Measurements from ENCODE around the gene PRKAR1A. TPM values are rescaled to one million over a fixed set of nuclear protein-coding genes. Genes with fewer than 3 reads are reported as not detected.

The PRKAR1A gene
- total and polyA plus RNA-seq, 8 donors = 22.6 to 323 (median 80.3) TPM

DNA sequence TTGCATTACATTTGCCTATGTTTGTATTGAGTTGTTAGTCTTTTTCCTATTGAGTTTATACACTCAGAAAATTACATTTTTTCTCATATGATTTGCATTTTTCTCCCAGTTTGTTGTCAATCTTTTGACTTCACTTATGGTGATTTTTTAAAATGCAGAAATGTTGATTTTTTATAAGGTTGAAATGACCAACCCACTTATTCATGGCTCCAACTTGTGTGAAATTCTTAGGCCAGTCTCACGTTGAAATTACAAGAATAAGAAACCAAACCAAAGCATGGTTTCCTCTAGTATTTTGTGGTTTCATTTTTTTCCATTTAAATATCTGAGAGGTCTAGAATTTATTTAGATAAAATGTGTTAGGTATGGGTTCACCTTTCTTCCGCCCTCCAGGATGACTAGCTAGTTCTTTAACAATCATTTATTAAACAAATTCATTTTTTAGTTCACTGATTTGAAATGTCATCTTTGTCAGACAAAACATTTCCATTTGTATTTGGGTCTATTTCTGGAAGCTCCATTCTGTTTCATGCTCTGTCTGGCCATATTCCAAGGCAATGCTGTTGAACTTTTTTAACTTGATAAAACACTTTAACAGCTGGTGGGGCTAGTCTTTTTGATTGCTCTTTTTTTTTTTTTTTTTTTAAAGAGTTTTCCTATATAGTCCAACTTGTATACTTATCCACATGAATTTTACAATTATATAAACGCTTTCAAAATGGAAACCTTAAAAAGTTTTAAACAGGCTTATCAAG, 48.9 kb downstream of the PRKAR1A start:
- WGBS, 5 donors = 53 to 65% (median 62%) methylated on average over 3 of the region's 3 CpGs
- H3K9me3 ChIP-seq = no peaks in the 10 kb centered on the region
- no peaks in the 10 kb centered on the region for H3K36me3 ChIP-seq
- H3K27me3 ChIP-seq = no peaks in the 10 kb centered on the region
- TF ChIP-seq POLR2A (IDR thresholded peaks at IDR 0.05) (no peak), EP300 (IDR thresholded peaks at IDR 0.05) (no peak), POLR2AphosphoS5 (IDR thresholded peaks at IDR 0.05) (no peak)
- TF ChIP-seq, protein P1, sequence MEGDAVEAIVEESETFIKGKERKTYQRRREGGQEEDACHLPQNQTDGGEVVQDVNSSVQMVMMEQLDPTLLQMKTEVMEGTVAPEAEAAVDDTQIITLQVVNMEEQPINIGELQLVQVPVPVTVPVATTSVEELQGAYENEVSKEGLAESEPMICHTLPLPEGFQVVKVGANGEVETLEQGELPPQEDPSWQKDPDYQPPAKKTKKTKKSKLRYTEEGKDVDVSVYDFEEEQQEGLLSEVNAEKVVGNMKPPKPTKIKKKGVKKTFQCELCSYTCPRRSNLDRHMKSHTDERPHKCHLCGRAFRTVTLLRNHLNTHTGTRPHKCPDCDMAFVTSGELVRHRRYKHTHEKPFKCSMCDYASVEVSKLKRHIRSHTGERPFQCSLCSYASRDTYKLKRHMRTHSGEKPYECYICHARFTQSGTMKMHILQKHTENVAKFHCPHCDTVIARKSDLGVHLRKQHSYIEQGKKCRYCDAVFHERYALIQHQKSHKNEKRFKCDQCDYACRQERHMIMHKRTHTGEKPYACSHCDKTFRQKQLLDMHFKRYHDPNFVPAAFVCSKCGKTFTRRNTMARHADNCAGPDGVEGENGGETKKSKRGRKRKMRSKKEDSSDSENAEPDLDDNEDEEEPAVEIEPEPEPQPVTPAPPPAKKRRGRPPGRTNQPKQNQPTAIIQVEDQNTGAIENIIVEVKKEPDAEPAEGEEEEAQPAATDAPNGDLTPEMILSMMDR (IDR thresholded peaks at IDR 0.05) = no peak
- no peak overlapping the region for H3K27ac ChIP-seq
- no peak for DNase-seq
- H3K4me3 ChIP-seq = no peak overlapping the region
- intact Hi-C loops (cut with DNase I; ENCODE audit: low total_unique reads) = no loop called here
- peaks cover 0 to 9% (median 2%) of the 10 kb centered on the region in 4 donors for H3K4me1 ChIP-seq

DNA sequence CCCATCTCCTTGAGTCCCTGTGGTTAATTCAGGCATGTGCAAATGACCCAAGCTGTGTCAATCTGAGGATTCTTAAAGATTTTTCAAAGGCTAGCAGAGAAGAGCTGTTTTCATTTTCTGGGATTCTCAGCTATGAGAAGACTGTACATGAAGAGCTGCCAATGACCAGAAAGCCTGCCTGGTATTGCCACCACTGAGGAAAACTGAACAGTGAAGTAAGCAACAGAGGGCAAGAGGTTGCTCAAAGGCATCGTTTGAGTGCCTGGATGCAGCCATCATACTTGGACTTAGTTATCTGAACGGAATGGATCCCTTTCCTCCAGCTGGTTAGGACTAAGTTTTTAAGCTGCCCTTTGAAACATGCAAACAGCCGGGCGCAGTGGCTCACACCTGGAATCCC, 50.5 kb downstream of the PRKAR1A start:
- H3K4me1 ChIP-seq = peaks cover 0 to 14% (median 5%) of the 10 kb centered on the region in 4 donors
- intact Hi-C loops (cut with DNase I; ENCODE audit: low total_unique reads) = no loop called here
- no peak for DNase-seq
- 81 to 88% (median 83%) methylated on average over 4 of the region's 4 CpGs for WGBS, 5 donors
- H3K9me3 ChIP-seq = no peaks in the 10 kb centered on the region
- no peaks in the 10 kb centered on the region for H3K36me3 ChIP-seq
- no peak overlapping the region for H3K27ac ChIP-seq
- no peak overlapping the region for H3K4me3 ChIP-seq
- no peak for TF ChIP-seq EP300 (IDR thresholded peaks at IDR 0.05)
- TF ChIP-seq POLR2A (IDR thresholded peaks at IDR 0.05) = no peak
- TF ChIP-seq, protein P1 (IDR thresholded peaks at IDR 0.05) = no peak
- TF ChIP-seq POLR2AphosphoS5 (IDR thresholded peaks at IDR 0.05) = no peak
- no peaks in the 10 kb centered on the region for H3K27me3 ChIP-seq

DNA sequence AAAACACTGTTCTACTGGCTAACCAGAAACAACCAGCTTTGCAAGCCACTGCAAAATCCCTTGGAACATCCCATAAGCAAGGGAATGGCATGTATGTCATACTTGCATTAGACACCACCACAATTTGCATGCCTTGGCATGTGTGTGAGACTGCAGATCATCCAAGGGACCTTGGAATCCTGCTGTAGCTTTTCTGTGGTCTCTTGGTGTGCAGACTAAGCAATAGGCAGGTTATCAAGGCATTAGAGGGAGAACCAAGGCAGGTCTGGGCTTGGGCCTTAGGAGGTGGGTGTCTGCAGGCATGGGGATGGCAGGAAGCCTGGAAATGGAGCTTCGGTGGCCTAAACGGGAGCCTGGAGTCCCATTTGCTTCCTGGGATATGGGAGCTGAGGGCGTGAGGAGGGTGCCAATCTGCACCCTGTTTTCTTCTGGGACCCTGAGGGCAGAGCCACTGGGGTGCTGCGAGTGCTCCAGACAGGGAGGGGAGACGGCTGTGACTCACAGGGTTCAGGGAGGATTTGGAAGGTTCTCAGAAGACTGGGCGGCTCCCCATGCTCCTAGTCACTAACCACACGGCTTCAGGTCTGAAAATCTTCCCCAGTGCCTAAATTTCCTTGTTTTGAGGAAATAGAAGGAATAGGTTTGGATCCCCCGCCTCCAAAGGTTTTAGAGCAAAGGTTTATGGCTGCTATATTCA, 52.3 kb downstream of the PRKAR1A start:
- 82 to 90% (median 85%) methylated on average over 8 of the region's 8 CpGs for WGBS, 5 donors
- H3K27ac ChIP-seq = no peak overlapping the region

More for the DNA sequence above, 52.3 kb downstream of the PRKAR1A start:
- Histone ChIP-seq H3K36me3 (no peaks in the 10 kb centered on the region), H3K4me1 (peaks cover 0 to 14% (median 5%) of the 10 kb centered on the region in 4 donors), H3K9me3 (no peaks in the 10 kb centered on the region), H3K4me3 (no peak overlapping the region), H3K27me3 (no peaks in the 10 kb centered on the region)
- DNase-seq = no peak
- intact Hi-C loops (cut with DNase I; ENCODE audit: low total_unique reads) = no loop called here
- TF ChIP-seq POLR2A (IDR thresholded peaks at IDR 0.05) (no peak), EP300 (IDR thresholded peaks at IDR 0.05) (no peak), POLR2AphosphoS5 (IDR thresholded peaks at IDR 0.05) (no peak)
- TF ChIP-seq, protein P1 (IDR thresholded peaks at IDR 0.05) = no peak

All from stomach (tissue), 9 donors.